ENCODE results near the gene EXOC7.
"Not testable (repeated sequence)": the region's sequence is repeated elsewhere in the genome, so short reads cannot be mapped to it uniquely, and the experiment has no call there.

GRCh38 chr17:76078370-76078769 lies 25.2 kb downstream of the EXOC7 start:
- TF ChIP-seq CTCF (IDR thresholded peaks at IDR 0.05); EP300 (IDR thresholded peaks at IDR 0.05; ENCODE audit: low read depth); POLR2AphosphoS5 (IDR thresholded peaks at IDR 0.05); POLR2A (IDR thresholded peaks at IDR 0.05): not testable (repeated sequence)
